KMS-11 (cell line): ENCODE data around the gene SOD2.

Source experiments
- H2AFZ ChIP-seq: fragments of 200-600 bp; sonication (generic); 2 replicates; pipeline ENCODE4 v1.6.1; 2016; ENCODE audit warnings: antibody characterized with exemption, mixed run types, low read depth
- H3K27ac ChIP-seq: fragments of 200-600 bp; sonication (generic); 2 replicates; pipeline ENCODE4 v1.6.1; 2016; ENCODE audit warnings: mild to moderate bottlenecking, mixed run types
- H3K27me3 ChIP-seq: fragments of 200-600 bp; sonication (generic); 2 replicates; pipeline ENCODE4 v1.6.1; 2017; ENCODE audit warnings: mild to moderate bottlenecking, low read depth, mixed run types, moderate library complexity; ENCODE audit not compliant: insufficient read depth
- H3K36me3 ChIP-seq: fragments of 200-600 bp; sonication (generic); 2 replicates; pipeline ENCODE4 v1.6.1; 2017; ENCODE audit warnings: mild to moderate bottlenecking, mixed run types; ENCODE audit not compliant: insufficient read depth
- H3K4me1 ChIP-seq: fragments of 200-600 bp; sonication (generic); 2 replicates; pipeline ENCODE4 v1.6.1; 2016; ENCODE audit warnings: mild to moderate bottlenecking, low read depth, mixed run types; ENCODE audit not compliant: poor library complexity, severe bottlenecking
- H3K4me2 ChIP-seq: fragments of 200-600 bp; sonication (generic); 2 replicates; pipeline ENCODE4 v1.7.0; 2016; ENCODE audit warnings: mild to moderate bottlenecking, mixed run types
- H3K4me3 ChIP-seq: fragments of 200-600 bp; sonication (generic); IDR thresholded peaks from 2 replicates; pipeline ENCODE4 v1.6.1; 2017; ENCODE audit warnings: low read depth, low read length, mixed read lengths; ENCODE audit not compliant: insufficient read depth
- H3K79me2 ChIP-seq: fragments of 200-600 bp; sonication (generic); 2 replicates; pipeline ENCODE4 v1.6.1; 2016; ENCODE audit warnings: low read depth, mixed run types; ENCODE audit not compliant: insufficient read depth
- H3K9ac ChIP-seq: fragments of 200-600 bp; sonication (generic); 2 replicates; pipeline ENCODE4 v1.6.1; 2016; ENCODE audit warnings: mild to moderate bottlenecking, mixed run types
- H4K20me1 ChIP-seq: fragments of 200-600 bp; sonication (generic); 2 replicates; pipeline ENCODE4 v1.6.1; 2016; ENCODE audit warnings: mild to moderate bottlenecking, mixed run types; ENCODE audit not compliant: insufficient read depth
- TF ChIP-seq, protein P1 (sequence below): fragments of 200-600 bp; sonication (generic); conservative IDR thresholded peaks from 2 replicates; pipeline ENCODE4 v1.6.1; 2017; ENCODE audit warnings: low read depth, mild to moderate bottlenecking, antibody characterized with exemption, low read length, moderate library complexity, mixed read lengths

Gene SOD2

GRCh38 chr6:159718634-159719033 lies 25.6 kb upstream of the SOD2 start:
- Histone ChIP-seq H3K27ac (no peak overlapping the region), H3K4me3 (no peak overlapping the region), H3K27me3 (no peaks in the 10 kb centered on the region), H3K36me3 (no peaks in the 10 kb centered on the region), H4K20me1 (no peaks in the 10 kb centered on the region), H3K9ac (no peak overlapping the region), H2AFZ (no peak overlapping the region), H3K4me2 (no peak overlapping the region), H3K79me2 (no peaks in the 10 kb centered on the region; the same call in 1 of the 2 replicates), H3K4me1 (no peaks in the 10 kb centered on the region)
- TF ChIP-seq, protein P1, sequence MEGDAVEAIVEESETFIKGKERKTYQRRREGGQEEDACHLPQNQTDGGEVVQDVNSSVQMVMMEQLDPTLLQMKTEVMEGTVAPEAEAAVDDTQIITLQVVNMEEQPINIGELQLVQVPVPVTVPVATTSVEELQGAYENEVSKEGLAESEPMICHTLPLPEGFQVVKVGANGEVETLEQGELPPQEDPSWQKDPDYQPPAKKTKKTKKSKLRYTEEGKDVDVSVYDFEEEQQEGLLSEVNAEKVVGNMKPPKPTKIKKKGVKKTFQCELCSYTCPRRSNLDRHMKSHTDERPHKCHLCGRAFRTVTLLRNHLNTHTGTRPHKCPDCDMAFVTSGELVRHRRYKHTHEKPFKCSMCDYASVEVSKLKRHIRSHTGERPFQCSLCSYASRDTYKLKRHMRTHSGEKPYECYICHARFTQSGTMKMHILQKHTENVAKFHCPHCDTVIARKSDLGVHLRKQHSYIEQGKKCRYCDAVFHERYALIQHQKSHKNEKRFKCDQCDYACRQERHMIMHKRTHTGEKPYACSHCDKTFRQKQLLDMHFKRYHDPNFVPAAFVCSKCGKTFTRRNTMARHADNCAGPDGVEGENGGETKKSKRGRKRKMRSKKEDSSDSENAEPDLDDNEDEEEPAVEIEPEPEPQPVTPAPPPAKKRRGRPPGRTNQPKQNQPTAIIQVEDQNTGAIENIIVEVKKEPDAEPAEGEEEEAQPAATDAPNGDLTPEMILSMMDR, result no peak

DNA sequence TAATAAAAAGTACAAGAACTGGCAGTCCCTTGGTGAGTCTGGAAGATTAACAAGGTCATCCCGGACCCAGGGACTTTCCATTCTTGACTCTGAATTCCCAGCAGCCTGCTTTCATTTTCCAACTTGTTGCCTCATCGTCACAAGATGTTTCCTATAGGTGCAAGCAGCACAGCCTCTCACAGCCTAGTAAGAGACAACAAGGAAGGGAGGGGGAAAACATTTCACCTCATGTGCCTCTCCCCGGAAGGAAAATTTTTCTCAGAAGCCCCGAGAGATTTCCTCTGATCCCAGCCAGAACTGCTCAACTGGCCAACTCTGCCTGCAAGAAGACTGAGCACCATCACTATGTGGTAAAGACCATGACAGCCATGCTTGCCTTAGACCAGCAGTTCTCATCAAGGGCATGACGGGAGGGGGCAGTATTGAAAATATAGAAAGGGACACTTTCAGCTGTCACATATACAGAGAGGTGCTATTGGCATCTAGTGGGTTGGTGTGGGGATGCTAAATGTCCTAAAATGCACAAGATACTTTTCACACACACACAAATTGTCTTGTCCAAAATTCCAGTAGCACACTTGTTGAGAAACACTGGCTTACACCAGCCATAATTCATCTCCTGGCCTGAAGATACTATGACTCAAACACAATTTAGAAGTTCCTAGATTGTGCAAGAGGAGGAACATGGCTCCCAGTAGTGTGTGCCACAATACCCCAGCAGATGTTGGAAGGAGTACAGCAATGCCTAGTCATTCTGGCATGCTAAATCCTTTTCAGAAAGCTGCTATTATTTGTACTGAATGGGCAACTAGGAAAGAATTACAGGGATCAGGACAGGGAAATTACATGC lies 23.4 kb upstream of the SOD2 start:
- no peak overlapping the region for H2AFZ ChIP-seq
- no peaks in the 10 kb centered on the region for H3K79me2 ChIP-seq
- H3K27ac ChIP-seq, result no peak overlapping the region
- no peaks in the 10 kb centered on the region for H4K20me1 ChIP-seq
- H3K4me1 ChIP-seq, result no peaks in the 10 kb centered on the region
- H3K9ac ChIP-seq, result no peak overlapping the region
- TF ChIP-seq, protein P1, result no peak
- H3K4me3 ChIP-seq, result no peak overlapping the region
- no peaks in the 10 kb centered on the region for H3K27me3 ChIP-seq
- H3K4me2 ChIP-seq, result no peak overlapping the region
- no peaks in the 10 kb centered on the region for H3K36me3 ChIP-seq

DNA sequence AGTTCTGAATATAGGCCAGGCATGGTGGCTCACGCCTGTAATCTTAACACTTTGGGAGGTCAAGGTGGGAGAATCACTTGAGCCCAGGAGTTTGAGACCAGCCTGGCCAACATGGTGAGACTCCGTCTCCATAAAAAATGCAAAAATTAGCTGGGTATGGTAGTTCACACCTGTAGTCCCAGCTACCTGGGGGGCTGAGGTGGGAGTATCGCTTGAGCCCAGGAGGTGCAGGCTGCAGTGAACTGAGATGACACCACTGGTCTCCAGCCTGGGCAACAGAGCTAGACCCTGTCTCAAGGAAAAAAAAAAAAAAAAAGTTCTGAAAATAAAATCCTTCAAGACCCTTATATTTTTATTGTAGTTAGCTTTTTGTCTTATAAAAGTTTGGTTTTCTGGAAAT lies 22.6 kb upstream of the SOD2 start:
- Histone ChIP-seq H3K4me3 (no peak overlapping the region), H4K20me1 (no peaks in the 10 kb centered on the region), H3K4me2 (no peak overlapping the region), H3K79me2 (no peaks in the 10 kb centered on the region), H3K27ac (no peak overlapping the region), H3K9ac (no peak overlapping the region), H2AFZ (no peak overlapping the region), H3K36me3 (no peaks in the 10 kb centered on the region), H3K4me1 (no peaks in the 10 kb centered on the region), H3K27me3 (no peaks in the 10 kb centered on the region)
- TF ChIP-seq, protein P1, result no peak

- H3K4me1 ChIP-seq, result no peaks in the 10 kb centered on the region
- TF ChIP-seq, protein P1, result no peak
Measured at GRCh38 chr6:159715166-159715565, 22.1 kb upstream of the SOD2 start.

More at GRCh38 chr6:159715166-159715565, 22.1 kb upstream of the SOD2 start:
- Histone ChIP-seq H4K20me1 (no peaks in the 10 kb centered on the region), H3K27me3 (no peaks in the 10 kb centered on the region), H3K27ac (no peak overlapping the region), H3K4me3 (no peak overlapping the region), H3K9ac (no peak overlapping the region), H2AFZ (no peak overlapping the region), H3K36me3 (no peaks in the 10 kb centered on the region), H3K4me2 (no peak overlapping the region), H3K79me2 (no peaks in the 10 kb centered on the region)
